Erythroblast (primary cell): Measurements from ENCODE around the gene TCF12.

ENCODE experiments used
- GATA1 ChIP-seq: IDR thresholded peaks from 2 replicates; pipeline ENCODE4 v1.6.1; 2011; ENCODE audit warnings: low read depth, mild to moderate bottlenecking, control low read depth, low read length, moderate library complexity
- POLR2A ChIP-seq: IDR thresholded peaks from 2 replicates; pipeline ENCODE4 v1.6.1; 2011; ENCODE audit warnings: mild to moderate bottlenecking, low read length

DNA sequence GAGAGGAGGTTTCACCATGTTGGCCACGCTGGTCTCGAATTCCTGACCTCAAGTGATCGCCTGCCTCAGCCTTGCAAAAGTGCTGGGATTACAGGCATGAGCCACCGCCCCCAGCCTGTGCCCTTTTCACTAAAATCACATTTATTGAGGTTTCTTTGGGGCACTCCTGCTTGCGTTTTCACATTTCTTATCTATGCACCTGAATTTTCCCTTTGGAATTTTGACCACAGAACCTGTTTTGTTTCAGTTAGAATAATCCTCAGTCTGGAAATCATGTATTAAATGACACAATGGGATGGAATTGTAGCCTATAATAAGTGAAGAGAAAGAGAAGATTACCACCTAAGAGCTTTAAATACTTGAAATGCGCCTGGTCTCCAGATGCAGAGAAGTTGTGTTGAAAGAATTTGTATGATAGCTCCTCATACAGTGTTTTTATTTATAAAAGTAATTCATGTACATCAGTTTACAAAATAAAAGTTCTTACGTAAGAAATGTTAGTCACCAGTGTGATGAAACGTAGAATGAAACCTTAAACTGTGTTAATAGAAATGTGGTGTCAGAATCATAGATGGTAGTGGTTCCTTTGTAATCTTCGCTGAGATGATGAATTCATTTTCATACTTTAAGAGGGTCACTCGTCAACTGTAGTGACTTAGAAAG, 107.0 kb downstream of the TCF12 start:
- TF ChIP-seq POLR2A (no peak), GATA1 (no peak)
